ENCODE measurements around the gene PARP12.

- no peak for TF ChIP-seq EZH2 (IDR thresholded peaks at IDR 0.05; ENCODE audit: borderline replicate concordance, low read length)
- TF ChIP-seq CTCF (IDR thresholded peaks at IDR 0.05; ENCODE audit: low read length): no peak
Observed at GRCh38 chr7:139982927-139983920, 79.5 kb downstream of the PARP12 start.
